Vagina (tissue), 2 donors: ENCODE measurements around the gene ACVR2A.

Source experiments
- CTCF ChIP-seq, 3 experiments: fragments of 450-650 bp in 2 of 3; fragments of 200-600 bp in 1 of 3; sonication (generic) in 1 of 3; IDR thresholded peaks; one replicate each; pipeline ENCODE4 v1.5.1; 2017 to 2019; ENCODE audit warnings: antibody characterized with exemption in 3 of 3, mild to moderate bottlenecking in 2 of 3, moderate library complexity in 2 of 3
- POLR2A ChIP-seq, 2 donors: fragments of 450-650 bp; IDR thresholded peaks; one replicate each; pipeline ENCODE4 v1.6.1; 2017; ENCODE audit warnings: antibody characterized with exemption in 2 of 2, mild to moderate bottlenecking in 2 of 2, moderate library complexity in 2 of 2
- POLR2AphosphoS5 ChIP-seq, 2 donors: sonication (generic); formaldehyde crosslinking; IDR thresholded peaks; one replicate each; pipeline ENCODE4 v1.9.0; 2017; ENCODE audit warnings: antibody characterized with exemption in 2 of 2, mild to moderate bottlenecking in 2 of 2, low read depth in 1 of 2; ENCODE audit not compliant: insufficient read depth in 1 of 2

DNA sequence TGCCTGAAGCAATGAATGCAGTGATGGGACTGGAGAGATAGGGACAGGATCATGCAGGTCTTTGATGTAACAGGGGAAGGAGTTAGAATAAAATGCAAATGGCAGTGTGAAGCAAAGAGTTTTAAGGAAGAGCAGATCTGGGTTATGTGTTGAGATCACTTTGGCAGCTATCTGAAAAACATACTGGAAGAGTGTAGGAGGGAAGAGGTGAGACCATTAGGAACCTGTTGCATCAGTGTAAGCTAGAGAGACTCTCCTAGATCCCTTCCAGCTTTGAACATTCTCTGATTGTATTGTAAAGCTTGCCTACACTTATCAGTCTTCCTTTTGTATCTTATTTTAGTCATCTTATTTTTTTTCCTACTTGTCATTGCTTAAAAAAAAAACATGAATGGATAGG, 10.5 kb downstream of the ACVR2A start:
- no peak for TF ChIP-seq POLR2AphosphoS5 (IDR thresholded peaks at IDR 0.05; ENCODE audit: insufficient read depth in 1 of 2, low read depth in 1 of 2)
- TF ChIP-seq CTCF (IDR thresholded peaks at IDR 0.05), result no peak
- TF ChIP-seq POLR2A (IDR thresholded peaks at IDR 0.05), result no peak
